ENCODE measurements around the gene ZBTB47.

Gene ZBTB47

DNA sequence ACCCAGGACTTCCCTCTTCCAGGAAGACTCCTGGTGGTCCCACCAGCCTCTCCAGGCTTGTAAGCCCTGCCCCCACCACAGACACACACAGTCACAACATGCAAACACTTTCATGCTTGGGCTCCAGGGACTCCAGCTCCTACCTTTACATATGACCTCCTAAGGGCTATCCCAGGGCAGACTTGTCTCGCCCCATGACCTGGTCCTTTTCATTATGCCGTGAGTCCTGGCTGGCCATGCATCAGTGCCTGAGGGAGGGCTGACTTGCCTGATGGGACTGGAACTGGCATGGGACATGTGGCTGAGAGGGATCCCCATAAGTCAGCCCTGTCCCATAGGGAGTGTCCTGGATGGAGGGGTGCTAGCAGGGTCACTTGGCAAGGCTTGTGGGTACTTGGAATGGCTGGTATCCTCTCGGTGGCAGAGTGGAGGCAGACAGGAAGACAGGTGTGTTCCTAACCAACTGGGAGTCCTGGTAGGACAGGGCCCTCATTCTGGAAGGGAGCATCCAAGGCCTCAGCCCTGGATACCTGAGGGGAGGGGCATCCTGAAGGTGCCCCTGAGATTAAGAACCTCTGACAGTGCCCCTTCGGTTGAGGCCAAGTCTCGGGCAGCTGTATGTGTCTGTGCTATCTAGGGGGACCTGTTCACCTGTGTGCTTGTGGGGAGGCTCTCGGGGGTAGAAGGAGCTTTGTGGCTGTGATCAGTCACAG, 49.6 kb downstream of the ZBTB47 start:
- no peaks in the 10 kb centered on the region for H3K36me3 ChIP-seq (ENCODE audit: control insufficient read depth, insufficient read depth, low read length)
- no peak overlapping the region for H3K9ac ChIP-seq (ENCODE audit: low read depth, low read length)
- peaks cover 3% of the 10 kb centered on the region; the same call in 1 of the 2 replicates for H3K4me1 ChIP-seq (ENCODE audit: control insufficient read depth, insufficient read depth, low read length)
- no peaks in the 10 kb centered on the region for H3K9me3 ChIP-seq (ENCODE audit: control insufficient read depth, insufficient read depth, low read length)
- H3K27me3 ChIP-seq (ENCODE audit: control insufficient read depth, insufficient read depth, low read length) = no peaks in the 10 kb centered on the region
- no peak overlapping the region for H3K27ac ChIP-seq (ENCODE audit: low read depth, low read length)
- no peak overlapping the region for H3K4me3 ChIP-seq (ENCODE audit: low read depth, low read length)

DNA sequence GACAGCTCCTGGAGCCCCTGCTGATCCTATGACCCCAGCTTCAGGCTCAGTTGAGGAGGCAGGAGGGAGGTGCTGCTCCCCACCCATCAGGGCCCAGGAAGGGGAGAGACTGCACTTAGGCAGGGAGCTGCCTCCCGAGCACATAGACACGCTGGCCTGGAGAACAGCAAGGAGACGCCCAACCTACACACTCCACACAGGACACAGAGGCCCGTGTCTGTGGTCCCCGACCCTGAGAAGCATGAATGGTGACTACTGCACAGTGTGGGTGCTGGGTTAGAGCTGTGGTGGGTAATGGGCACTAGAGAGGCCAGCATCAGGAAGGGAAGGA, 50.2 kb downstream of the ZBTB47 start:
- Histone ChIP-seq H3K27ac (ENCODE audit: low read depth, low read length) (no peak overlapping the region), H3K36me3 (ENCODE audit: control insufficient read depth, insufficient read depth, low read length) (no peaks in the 10 kb centered on the region), H3K4me1 (ENCODE audit: control insufficient read depth, insufficient read depth, low read length) (peaks cover 3% of the 10 kb centered on the region; the same call in 1 of the 2 replicates), H3K27me3 (ENCODE audit: control insufficient read depth, insufficient read depth, low read length) (no peaks in the 10 kb centered on the region), H3K9ac (ENCODE audit: low read depth, low read length) (no peak overlapping the region), H3K4me3 (ENCODE audit: low read depth, low read length) (no peak overlapping the region), H3K9me3 (ENCODE audit: control insufficient read depth, insufficient read depth, low read length) (no peaks in the 10 kb centered on the region)

- Histone ChIP-seq H3K27ac (ENCODE audit: low read depth, low read length) (no peak overlapping the region), H3K9me3 (ENCODE audit: control insufficient read depth, insufficient read depth, low read length) (no peaks in the 10 kb centered on the region), H3K9ac (ENCODE audit: low read depth, low read length) (no peak overlapping the region), H3K36me3 (ENCODE audit: control insufficient read depth, insufficient read depth, low read length) (no peaks in the 10 kb centered on the region), H3K4me1 (ENCODE audit: control insufficient read depth, insufficient read depth, low read length) (peaks cover 3% of the 10 kb centered on the region; the same call in 1 of the 2 replicates), H3K4me3 (ENCODE audit: low read depth, low read length) (no peak overlapping the region), H3K27me3 (ENCODE audit: control insufficient read depth, insufficient read depth, low read length) (no peaks in the 10 kb centered on the region)
Observed at GRCh38 chr3:42704136-42704841, 50.8 kb downstream of the ZBTB47 start.

DNA sequence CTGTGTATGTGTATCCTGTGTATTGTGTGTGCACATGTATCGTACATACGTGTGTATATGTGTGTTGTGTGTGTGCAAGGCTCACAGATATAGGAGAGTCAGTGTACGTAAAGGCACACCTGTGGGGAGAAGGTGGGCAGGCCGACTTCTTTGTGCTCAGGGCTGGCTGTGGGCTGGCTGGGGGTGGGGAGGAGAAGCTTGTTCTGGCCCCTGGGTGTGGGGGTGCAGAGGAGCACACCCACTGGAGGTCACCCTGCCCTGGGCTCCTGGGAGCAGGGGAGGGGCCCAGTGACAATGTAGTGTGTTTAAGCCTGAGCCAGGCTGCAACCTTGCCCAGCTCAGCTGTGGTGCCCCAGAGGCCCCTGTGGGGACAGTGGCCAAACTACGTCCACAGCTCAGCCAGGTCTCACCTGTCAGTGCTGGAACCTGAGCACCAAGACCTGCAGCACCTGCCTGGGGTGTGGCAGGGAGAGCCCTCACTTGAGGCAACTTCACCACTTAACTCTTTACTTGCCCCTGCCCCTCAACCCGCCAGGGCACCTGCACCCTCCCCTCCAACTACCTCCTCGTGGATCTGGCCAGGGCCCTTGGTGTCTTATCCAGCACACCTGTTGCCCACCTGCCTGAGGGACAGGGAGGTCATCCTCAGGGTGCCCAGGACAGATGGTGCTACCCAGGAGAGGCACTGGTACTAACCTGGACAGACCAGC, 51.7 kb downstream of the ZBTB47 start:
- Histone ChIP-seq H3K4me1 (ENCODE audit: control insufficient read depth, insufficient read depth, low read length) (peaks cover 3% of the 10 kb centered on the region; the same call in 1 of the 2 replicates), H3K36me3 (ENCODE audit: control insufficient read depth, insufficient read depth, low read length) (no peaks in the 10 kb centered on the region), H3K27me3 (ENCODE audit: control insufficient read depth, insufficient read depth, low read length) (no peaks in the 10 kb centered on the region), H3K9me3 (ENCODE audit: control insufficient read depth, insufficient read depth, low read length) (no peaks in the 10 kb centered on the region), H3K4me3 (ENCODE audit: low read depth, low read length) (no peak overlapping the region), H3K9ac (ENCODE audit: low read depth, low read length) (no peak overlapping the region), H3K27ac (ENCODE audit: low read depth, low read length) (no peak overlapping the region)

GRCh38 chr3:42705962-42706585, 52.6 kb downstream of the ZBTB47 start:
- H3K9ac ChIP-seq (ENCODE audit: low read depth, low read length) = no peak overlapping the region
- H3K9me3 ChIP-seq (ENCODE audit: control insufficient read depth, insufficient read depth, low read length) = no peaks in the 10 kb centered on the region
- no peak overlapping the region for H3K4me3 ChIP-seq (ENCODE audit: low read depth, low read length)
- no peaks in the 10 kb centered on the region for H3K36me3 ChIP-seq (ENCODE audit: control insufficient read depth, insufficient read depth, low read length)
- H3K4me1 ChIP-seq (ENCODE audit: control insufficient read depth, insufficient read depth, low read length) = peaks cover 3% of the 10 kb centered on the region; the same call in 1 of the 2 replicates
- no peaks in the 10 kb centered on the region for H3K27me3 ChIP-seq (ENCODE audit: control insufficient read depth, insufficient read depth, low read length)
- H3K27ac ChIP-seq (ENCODE audit: low read depth, low read length) = no peak overlapping the region

GRCh38 chr3:42706721-42707619, 53.5 kb downstream of the ZBTB47 start:
- H3K9me3 ChIP-seq (ENCODE audit: control insufficient read depth, insufficient read depth, low read length) = no peaks in the 10 kb centered on the region
- H3K4me1 ChIP-seq (ENCODE audit: control insufficient read depth, insufficient read depth, low read length) = no peaks in the 10 kb centered on the region
- H3K27me3 ChIP-seq (ENCODE audit: control insufficient read depth, insufficient read depth, low read length) = no peaks in the 10 kb centered on the region
- H3K4me3 ChIP-seq (ENCODE audit: low read depth, low read length) = no peak overlapping the region
- H3K27ac ChIP-seq (ENCODE audit: low read depth, low read length) = no peak overlapping the region
- no peak overlapping the region for H3K9ac ChIP-seq (ENCODE audit: low read depth, low read length)
- no peaks in the 10 kb centered on the region for H3K36me3 ChIP-seq (ENCODE audit: control insufficient read depth, insufficient read depth, low read length)

GRCh38 chr3:42707620-42708355, 54.3 kb downstream of the ZBTB47 start:
- Histone ChIP-seq H3K9me3 (ENCODE audit: control insufficient read depth, insufficient read depth, low read length) (no peaks in the 10 kb centered on the region), H3K4me1 (ENCODE audit: control insufficient read depth, insufficient read depth, low read length) (no peaks in the 10 kb centered on the region), H3K9ac (ENCODE audit: low read depth, low read length) (no peak overlapping the region), H3K27ac (ENCODE audit: low read depth, low read length) (no peak overlapping the region), H3K27me3 (ENCODE audit: control insufficient read depth, insufficient read depth, low read length) (no peaks in the 10 kb centered on the region), H3K36me3 (ENCODE audit: control insufficient read depth, insufficient read depth, low read length) (no peaks in the 10 kb centered on the region), H3K4me3 (ENCODE audit: low read depth, low read length) (no peak overlapping the region)

- Histone ChIP-seq H3K9me3 (ENCODE audit: control insufficient read depth, insufficient read depth, low read length) (no peaks in the 10 kb centered on the region), H3K4me1 (ENCODE audit: control insufficient read depth, insufficient read depth, low read length) (no peaks in the 10 kb centered on the region), H3K36me3 (ENCODE audit: control insufficient read depth, insufficient read depth, low read length) (no peaks in the 10 kb centered on the region), H3K9ac (ENCODE audit: low read depth, low read length) (no peak overlapping the region), H3K27ac (ENCODE audit: low read depth, low read length) (no peak overlapping the region), H3K4me3 (ENCODE audit: low read depth, low read length) (no peak overlapping the region), H3K27me3 (ENCODE audit: control insufficient read depth, insufficient read depth, low read length) (no peaks in the 10 kb centered on the region)
Observed at GRCh38 chr3:42708611-42709151, 55.2 kb downstream of the ZBTB47 start.

DNA sequence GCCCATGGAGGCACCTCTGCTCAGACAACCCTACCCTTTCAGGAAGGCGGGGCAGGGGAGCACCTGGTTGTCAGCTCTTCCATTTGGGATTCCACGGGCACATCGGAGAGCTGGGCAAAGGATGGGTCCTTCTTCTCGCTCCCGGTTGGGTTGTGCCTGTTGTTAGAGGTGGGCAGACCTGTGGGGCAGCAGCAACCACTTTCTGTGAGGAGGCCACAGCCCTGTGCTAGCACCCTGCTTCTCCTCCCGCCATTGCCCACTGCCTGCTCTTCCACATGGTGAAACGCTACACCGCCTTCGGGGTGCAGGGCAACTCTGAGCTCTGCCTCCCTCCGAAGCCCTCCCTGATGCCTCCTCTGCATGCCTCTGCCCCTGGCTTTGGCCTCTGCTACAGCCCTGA, 56.1 kb downstream of the ZBTB47 start:
- no peak overlapping the region for H3K4me3 ChIP-seq (ENCODE audit: low read depth, low read length)
- H3K36me3 ChIP-seq (ENCODE audit: control insufficient read depth, insufficient read depth, low read length) = no peaks in the 10 kb centered on the region
- no peak overlapping the region for H3K27ac ChIP-seq (ENCODE audit: low read depth, low read length)
- no peaks in the 10 kb centered on the region for H3K27me3 ChIP-seq (ENCODE audit: control insufficient read depth, insufficient read depth, low read length)
- no peak overlapping the region for H3K9ac ChIP-seq (ENCODE audit: low read depth, low read length)
- no peaks in the 10 kb centered on the region for H3K9me3 ChIP-seq (ENCODE audit: control insufficient read depth, insufficient read depth, low read length)
- no peaks in the 10 kb centered on the region for H3K4me1 ChIP-seq (ENCODE audit: control insufficient read depth, insufficient read depth, low read length)
